Tibial nerve (tissue), 4 donors: ENCODE data around the gene DHRS12. TPM values are rescaled to one million over a fixed set of nuclear protein-coding genes. Genes with fewer than 3 reads are reported as not detected.

Experiments used
- DNase-seq, 2 donors: peaks; one replicate each; pipeline ENCODE4 v3.0.0-alpha.2; 2019; ENCODE audit warnings: low spot score in 2 of 2
- H3K27ac ChIP-seq, 4 donors: fragments of 200-600 bp; sonication (generic) in 3 of 4; one replicate each; pipeline ENCODE4 v1.5.1; 2017 to 2019; ENCODE audit warnings: mild to moderate bottlenecking in 1 of 4
- H3K27me3 ChIP-seq, 2 donors: fragments of 200-600 bp; sonication (generic) in 1 of 2; one replicate each; pipeline versions ENCODE4 v1.5.1 to v1.6.0; 2017 to 2019
- H3K36me3 ChIP-seq, 3 donors: fragments of 200-600 bp; sonication (generic); one replicate each; pipeline ENCODE4 v1.5.1; 2018 to 2019
- H3K4me1 ChIP-seq, 4 donors: fragments of 200-600 bp; sonication (generic) in 3 of 4; one replicate each; pipeline ENCODE4 v1.5.1; 2017 to 2019
- H3K4me3 ChIP-seq, 4 donors: fragments of 200-600 bp; sonication (generic) in 3 of 4; one replicate each; pipeline ENCODE4 v1.5.1; 2017 to 2019; ENCODE audit warnings: mild to moderate bottlenecking in 1 of 4, moderate library complexity in 1 of 4
- H3K9me3 ChIP-seq, 4 donors: fragments of 200-600 bp; sonication (generic) in 3 of 4; one replicate each; pipeline ENCODE4 v1.5.1; 2017 to 2019
- CTCF ChIP-seq, 5 experiments: fragments of 200-600 bp in 3 of 5; fragments of 450-650 bp in 2 of 5; sonication (generic) in 3 of 5; IDR thresholded peaks; one replicate each; pipeline ENCODE4 v1.5.1; 2016 to 2019; ENCODE audit warnings: antibody characterized with exemption in 5 of 5, mild to moderate bottlenecking in 3 of 5, moderate library complexity in 2 of 5
- EP300 ChIP-seq, 2 donors: sonication (generic); formaldehyde crosslinking; IDR thresholded peaks; one replicate each; pipeline ENCODE4 v1.6.1; 2017; ENCODE audit warnings: antibody characterized with exemption in 2 of 2, mild to moderate bottlenecking in 1 of 2
- POLR2A ChIP-seq, 2 donors: fragments of 450-650 bp; IDR thresholded peaks; one replicate each; pipeline ENCODE4 v1.6.1; 2017; ENCODE audit warnings: antibody characterized with exemption in 2 of 2, mild to moderate bottlenecking in 2 of 2, moderate library complexity in 2 of 2
- WGBS, 2 donors: methylation state at CpG; one replicate each; pipeline ENCODE4 v1.1.5; 2018; 5-methylcytosine and 5-hydroxymethylcytosine counted together
- total RNA-seq, 4 donors: library from RNA; depleted of rRNA; stranded (reverse); fragments of >200 nt; gene quantifications; one replicate each; pipeline ENCODE4 v1.1.0, GENCODE V29; 2016

Gene DHRS12
- total RNA-seq, 4 donors from 2014 or later, result 12.3 to 19.5 (median 16.7) TPM

GRCh38 chr13:51733374-51734298 lies 70.3 kb downstream of the DHRS12 start:
- WGBS, 2 donors, result 79 to 80% methylated on average over 3 of the region's 3 CpGs

GRCh38 chr13:51731759-51732158 lies 72.2 kb downstream of the DHRS12 start:
- Histone ChIP-seq H3K9me3 (no peaks in the 10 kb centered on the region), H3K4me1 (peaks cover 0 to 70% (median 15%) of the 10 kb centered on the region in 4 donors), H3K4me3 (no peak overlapping the region), H3K36me3 (no peaks in the 10 kb centered on the region), H3K27me3 (no peaks in the 10 kb centered on the region), H3K27ac (peak overlapping the region in 2 of 4 donors; percentile 40 to 87)
- 17 to 26% methylated on average over 4 of the region's 4 CpGs for WGBS, 2 donors
- no peak for DNase-seq
- TF ChIP-seq CTCF (IDR thresholded peaks at IDR 0.05) (peak in 4 of 5 experiments; percentile 36 to 74 (median 52)), POLR2A (IDR thresholded peaks at IDR 0.05) (no peak), EP300 (IDR thresholded peaks at IDR 0.05) (peak in 1 of 2 donors; percentile 68)

More at GRCh38 chr13:51733374-51734298, 70.3 kb downstream of the DHRS12 start:
- H3K9me3 ChIP-seq, result no peaks in the 10 kb centered on the region
- DNase-seq, result peak in 1 of 2 donors; percentile 33
- TF ChIP-seq EP300 (IDR thresholded peaks at IDR 0.05), result peak in 1 of 2 donors; percentile 64
- TF ChIP-seq POLR2A (IDR thresholded peaks at IDR 0.05), result no peak
- TF ChIP-seq CTCF (IDR thresholded peaks at IDR 0.05), result peak in 1 of 5 experiments; percentile 12
- H3K4me3 ChIP-seq, result no peak overlapping the region
- H3K4me1 ChIP-seq, result peaks cover 0 to 66% (median 15%) of the 10 kb centered on the region in 4 donors
- H3K36me3 ChIP-seq, result no peaks in the 10 kb centered on the region
- no peaks in the 10 kb centered on the region for H3K27me3 ChIP-seq
- peak overlapping the region in 2 of 4 donors; percentile 18 to 71 for H3K27ac ChIP-seq

GRCh38 chr13:51730927-51731326 lies 73.0 kb downstream of the DHRS12 start:
- H3K9me3 ChIP-seq, result no peaks in the 10 kb centered on the region
- peaks cover 0 to 76% (median 15%) of the 10 kb centered on the region in 4 donors for H3K4me1 ChIP-seq
- H3K36me3 ChIP-seq, result no peaks in the 10 kb centered on the region
- WGBS, 2 donors, result 94 to 96% methylated on average over 1 of the region's 1 CpG
- H3K4me3 ChIP-seq, result no peak overlapping the region
- TF ChIP-seq CTCF (IDR thresholded peaks at IDR 0.05), result no peak
- TF ChIP-seq POLR2A (IDR thresholded peaks at IDR 0.05), result no peak
- no peak for TF ChIP-seq EP300 (IDR thresholded peaks at IDR 0.05)
- peak overlapping the region in 3 of 4 donors; percentile 68 to 87 (median 84) for H3K27ac ChIP-seq
- DNase-seq, result no peak
- H3K27me3 ChIP-seq, result no peaks in the 10 kb centered on the region

DNA sequence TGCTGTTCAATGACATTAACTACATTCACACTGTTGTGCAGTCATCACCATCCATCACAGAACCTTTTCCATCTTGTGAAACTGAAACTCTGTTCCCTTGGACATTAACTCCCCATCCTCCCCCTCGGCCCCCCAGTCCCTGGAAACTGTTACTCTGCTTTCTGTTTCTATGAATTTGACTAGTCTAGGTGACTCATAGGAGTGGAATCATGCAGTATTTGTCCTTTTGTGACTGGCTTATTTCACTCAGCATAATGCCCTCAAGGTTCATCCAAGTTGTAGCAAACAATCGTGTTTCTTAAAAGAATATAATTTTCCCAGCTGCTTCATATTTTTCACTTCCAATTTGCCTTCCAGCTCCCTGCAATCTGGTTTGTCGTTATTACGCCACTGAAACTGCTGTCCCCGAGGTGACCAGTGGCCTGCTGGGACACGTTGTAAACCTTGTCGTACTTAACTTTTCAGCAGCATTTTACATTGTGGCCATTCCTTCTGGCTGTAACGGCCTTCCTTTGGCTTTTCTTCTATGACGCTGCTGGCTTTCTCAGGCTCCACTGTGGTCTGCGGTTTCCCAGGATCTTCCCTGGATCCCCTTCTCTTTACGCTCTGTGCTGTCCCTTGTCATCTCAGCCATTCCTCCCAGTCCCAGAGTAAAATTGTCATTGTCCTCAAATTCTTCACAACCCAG lies 74.0 kb downstream of the DHRS12 start:
- TF ChIP-seq CTCF (IDR thresholded peaks at IDR 0.05) (no peak), EP300 (IDR thresholded peaks at IDR 0.05) (peak in 1 of 2 donors; percentile 47)
- WGBS, 2 donors, result 38 to 50% methylated on average over 11 of the region's 11 CpGs
- Histone ChIP-seq H3K36me3 (peaks cover 0 to 4% (median 0%) of the 10 kb centered on the region in 3 donors), H3K27me3 (no peaks in the 10 kb centered on the region), H3K9me3 (no peaks in the 10 kb centered on the region), H3K4me1 (peaks cover 0 to 74% (median 15%) of the 10 kb centered on the region in 4 donors), H3K27ac (peak overlapping the region; percentile 5 to 87 (median 76)), H3K4me3 (peak overlapping the region in 1 of 4 donors; percentile 25)
- DNase-seq, result no peak
